GM21737 (cell line): ENCODE results near the gene BIRC2.
"Not testable (repeated sequence)": the region's sequence is repeated elsewhere in the genome, so short reads cannot be mapped to it uniquely, and the experiment has no call there.

Experiments
- ATAC-seq: cut with Tn5 transposase; IDR thresholded peaks from one replicate; pipeline ENCODE4 v1.9.1; 2021; ENCODE audit warnings: mild to moderate bottlenecking, moderate library complexity; ENCODE audit not compliant: unreplicated experiment

BIRC2 gene

DNA sequence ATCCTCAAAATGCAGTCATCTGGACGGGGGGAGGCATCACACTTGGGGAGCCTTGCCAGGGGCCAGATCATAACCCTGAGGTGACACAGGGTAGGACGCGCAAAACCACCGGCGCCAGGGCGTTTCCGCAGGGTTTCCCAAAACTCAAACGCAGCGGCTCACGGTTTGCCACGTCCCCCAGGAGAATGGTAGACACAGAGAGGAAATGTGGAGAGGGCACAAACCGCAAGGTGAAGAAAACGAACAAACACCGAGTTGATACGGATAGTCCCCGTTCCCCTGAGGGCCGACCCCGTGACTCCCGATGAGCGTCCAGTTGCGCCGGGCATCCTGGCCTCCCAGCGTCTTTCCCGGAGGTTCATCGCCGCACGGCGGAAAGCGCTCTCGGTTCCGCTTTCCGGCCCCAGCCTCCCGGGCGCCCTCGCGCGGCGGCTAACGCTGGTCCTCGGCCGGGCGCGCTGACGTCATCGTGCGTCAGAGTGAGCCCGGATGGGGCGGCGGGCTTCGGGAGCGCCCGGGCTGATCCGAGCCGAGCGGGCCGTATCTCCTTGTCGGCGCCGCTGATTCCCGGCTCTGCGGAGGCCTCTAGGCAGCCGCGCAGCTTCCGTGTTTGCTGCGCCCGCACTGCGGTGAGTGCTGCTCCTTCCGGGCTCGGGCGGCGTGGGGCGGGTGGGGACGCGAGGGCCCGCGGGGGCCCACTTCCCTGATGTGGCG is at the start of gene BIRC2:
BIRC2 (plus strand) TSS at position 467 of the 714 bp plus-strand sequence. CDS start 2,641 bp downstream, outside the sequence.
- ATAC-seq, result peak; percentile 85

DNA sequence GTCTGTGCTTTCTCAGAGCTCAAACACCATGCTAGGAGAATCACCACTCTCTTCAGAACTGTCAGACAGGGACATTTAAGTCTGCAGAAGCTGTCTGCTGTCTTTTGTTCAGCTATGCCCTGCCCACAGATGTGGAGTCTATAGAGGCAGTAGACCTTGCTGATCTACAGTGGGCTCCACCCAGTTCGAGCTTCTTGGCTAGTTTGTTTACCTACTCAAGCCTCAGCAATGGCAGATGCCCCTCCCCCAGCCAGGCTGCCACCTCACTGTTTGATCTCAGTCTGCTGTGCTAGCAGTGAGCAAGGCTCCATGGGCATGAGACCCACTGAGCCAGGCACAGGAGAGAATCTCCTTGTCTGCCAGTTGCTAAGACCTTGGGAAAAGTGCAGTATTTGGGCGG is 46.2 kb upstream of the BIRC2 start:
- not testable (repeated sequence) for ATAC-seq

DNA sequence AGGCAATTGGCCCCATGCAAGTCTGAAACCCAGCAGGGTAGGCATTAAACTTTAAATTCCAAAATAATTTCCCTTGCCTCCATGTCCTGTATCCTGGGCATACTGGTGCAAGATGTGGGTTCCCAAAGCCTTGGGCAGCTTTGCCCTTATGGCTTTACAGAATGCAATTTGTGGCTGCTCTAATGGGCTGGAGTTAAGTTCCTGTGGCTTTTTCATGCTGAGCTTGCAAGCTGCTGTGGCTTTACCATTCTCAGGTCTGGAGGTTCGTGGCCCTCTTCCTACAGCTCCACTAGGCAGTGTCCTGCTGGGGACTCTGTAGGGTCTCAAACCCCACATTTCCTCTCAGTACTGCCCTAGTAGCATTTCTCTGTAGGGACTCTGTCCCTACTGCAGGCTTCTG is 44.8 kb upstream of the BIRC2 start:
- ATAC-seq, result no peak

DNA sequence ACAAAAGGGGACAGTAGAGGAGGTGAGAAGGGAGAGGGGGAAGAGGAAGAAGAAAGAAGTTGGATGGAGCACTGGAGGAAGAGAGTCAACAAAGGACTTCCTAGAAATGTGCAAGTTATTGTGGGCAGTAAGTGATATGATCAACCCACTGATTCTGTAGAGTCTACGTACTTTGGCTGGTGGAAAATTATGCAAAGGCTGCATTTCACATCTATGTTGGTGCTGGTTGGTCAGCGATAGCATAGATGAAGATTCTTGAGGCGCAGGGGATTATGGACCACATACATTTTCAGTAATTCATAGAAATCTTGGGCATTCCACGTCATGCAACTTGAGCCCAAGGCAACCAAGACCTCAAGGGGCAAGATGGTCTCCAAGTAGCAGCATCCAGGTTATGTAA is 42.3 kb upstream of the BIRC2 start:
- no peak for ATAC-seq

DNA sequence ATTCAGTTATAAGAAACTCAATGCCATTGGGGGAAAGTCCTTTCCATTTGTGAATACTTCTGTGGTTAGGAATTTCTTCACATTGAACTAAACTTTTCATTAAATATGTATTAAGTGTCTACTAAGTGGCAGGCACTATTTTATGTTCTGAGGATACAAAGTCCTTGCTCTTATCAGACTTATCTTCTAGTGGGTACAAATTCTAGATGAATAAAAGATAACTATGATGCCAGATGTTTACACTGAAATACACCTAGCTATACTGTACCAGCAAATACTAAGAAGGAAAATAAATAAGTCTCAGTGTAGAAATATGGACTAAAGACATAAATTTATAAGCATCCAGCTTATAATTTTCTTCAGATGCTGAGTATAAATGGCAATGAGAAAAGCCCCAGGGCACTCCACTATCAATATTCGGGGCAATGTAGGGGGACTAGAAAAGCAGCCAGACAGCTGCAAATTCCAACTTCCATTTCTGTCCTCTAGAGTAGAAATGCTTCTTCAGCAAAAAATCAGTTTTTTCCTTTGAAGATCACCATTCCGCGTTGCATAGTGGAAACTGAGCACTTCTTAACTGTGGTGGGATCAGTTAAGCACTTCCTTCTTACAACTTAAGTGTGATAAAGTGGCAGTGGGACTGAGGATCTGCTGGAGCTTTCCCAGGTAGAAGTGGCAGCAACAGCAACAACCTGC is 41.5 kb upstream of the BIRC2 start:
- ATAC-seq, result no peak

DNA sequence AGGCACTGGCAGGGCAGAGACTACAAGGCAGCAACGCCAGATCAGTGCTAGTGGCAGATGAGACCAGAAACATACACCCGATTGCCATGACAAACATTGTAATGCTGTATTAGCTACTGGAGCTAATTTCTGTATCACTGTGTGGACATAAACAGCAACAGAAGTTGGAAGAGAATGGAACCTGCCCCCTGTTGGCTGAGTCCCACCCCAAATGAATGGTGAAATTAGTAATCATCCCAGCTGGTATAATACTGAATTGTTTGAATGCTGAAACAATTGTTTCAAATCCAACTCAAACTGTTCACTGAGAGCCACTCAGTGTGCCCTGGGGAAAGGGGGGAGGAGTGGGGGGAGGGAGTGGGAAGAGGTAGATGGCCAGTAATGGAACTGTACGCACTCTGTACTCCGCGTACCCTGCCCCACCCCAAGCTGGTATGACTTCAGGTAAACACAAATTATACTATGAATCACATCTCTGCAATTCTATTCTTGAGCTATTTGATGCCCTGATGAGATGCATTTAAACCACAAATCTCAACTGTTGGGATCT is 40.9 kb upstream of the BIRC2 start:
- no peak for ATAC-seq

DNA sequence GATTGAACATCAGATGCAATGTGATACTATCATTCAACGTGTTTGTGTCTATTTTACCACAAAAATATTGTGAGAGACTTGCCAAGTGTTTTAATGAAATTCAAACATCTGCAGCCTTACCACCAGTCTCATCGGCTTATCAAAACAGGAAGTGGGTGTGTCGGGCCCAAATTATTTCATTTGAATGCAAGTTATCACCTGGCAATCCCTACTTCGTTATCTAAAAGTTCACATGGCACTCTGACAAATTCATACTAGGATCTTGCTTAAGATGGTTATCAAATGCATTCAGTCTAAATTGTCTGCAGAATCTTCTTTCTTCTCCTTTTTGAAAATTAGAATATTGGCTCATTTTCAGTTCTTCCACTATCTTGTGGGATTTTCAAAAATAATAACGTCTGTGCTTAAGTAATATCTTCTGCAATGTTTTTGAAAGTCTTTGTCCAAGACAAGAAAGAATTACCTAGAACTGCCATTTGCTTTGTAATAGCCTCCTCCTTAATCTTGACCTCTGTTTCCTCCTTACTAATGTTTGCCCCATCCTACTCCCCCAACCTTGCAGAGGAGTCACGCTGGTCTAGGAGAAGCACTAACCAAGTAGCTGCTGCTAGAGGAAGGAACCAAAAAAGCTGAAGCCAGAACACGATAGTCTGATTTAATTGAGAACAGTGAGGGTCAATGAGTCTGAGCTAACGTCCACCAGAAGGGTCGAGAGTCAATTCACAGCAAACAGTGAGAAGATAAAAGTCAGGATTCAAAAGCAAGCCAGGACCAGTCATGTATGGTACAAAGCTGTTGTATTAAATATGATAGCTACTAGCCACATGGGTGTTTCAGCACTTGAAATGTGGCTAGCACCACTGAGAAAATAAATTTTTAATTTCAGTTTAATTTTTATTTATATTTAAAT is 39.9 kb upstream of the BIRC2 start:
- ATAC-seq, result no peak

DNA sequence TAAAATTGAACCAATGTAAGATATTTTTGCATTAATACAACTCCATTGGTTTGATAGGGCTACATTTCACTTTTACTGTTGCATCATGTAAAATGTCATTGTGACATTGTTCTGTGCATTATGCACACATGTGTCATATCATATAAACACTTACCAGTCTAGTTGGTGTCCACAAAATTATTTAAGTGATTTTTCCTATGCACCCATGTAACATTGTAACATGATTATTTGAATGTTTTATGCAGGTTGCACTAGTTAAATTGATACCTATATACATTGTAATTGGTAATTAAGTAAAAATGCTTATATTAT is 39.3 kb upstream of the BIRC2 start:
- no peak for ATAC-seq

DNA sequence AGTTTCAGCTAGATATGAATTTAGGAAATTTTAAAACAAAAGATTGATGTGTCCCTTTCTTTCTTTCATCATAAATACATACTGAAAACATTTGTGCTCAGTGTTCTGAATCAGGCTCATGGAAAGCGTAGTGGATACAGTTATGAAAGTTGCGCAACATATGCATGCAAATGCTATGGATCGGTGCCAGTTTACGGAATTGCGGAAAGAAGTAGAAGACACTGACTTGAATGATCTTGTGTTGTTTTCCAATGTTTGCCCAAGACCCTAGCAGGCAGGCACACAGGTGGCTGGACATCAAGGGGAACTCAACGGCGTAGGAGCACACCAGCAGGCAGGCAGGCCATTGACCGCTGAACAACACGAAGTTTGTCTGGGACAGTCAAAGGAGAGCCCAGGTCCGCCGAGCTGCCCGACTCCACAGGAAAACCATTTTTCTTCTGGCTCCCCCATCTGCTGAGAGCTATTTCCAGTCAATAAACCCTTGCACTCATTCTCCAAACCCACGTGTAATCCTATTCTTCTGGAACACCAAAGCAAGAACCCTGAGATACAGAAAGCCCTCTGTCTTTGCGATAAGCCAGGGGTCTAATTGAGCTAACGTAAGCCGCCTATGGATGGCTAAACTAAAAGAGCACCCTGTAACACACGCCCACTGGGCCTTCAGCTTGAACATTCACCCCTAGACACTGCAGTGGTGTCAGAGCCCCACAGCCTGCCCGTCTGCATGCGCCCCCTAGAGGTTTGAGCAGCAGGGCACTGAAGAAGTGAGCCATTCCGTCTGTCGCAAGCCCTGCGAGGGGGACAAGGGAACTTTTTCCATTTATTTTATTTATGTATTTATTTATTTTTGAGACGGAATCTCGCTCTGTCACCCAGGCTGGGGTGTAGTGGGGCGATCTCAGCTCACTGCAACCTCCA is 37.1 kb upstream of the BIRC2 start:
- no peak for ATAC-seq

DNA sequence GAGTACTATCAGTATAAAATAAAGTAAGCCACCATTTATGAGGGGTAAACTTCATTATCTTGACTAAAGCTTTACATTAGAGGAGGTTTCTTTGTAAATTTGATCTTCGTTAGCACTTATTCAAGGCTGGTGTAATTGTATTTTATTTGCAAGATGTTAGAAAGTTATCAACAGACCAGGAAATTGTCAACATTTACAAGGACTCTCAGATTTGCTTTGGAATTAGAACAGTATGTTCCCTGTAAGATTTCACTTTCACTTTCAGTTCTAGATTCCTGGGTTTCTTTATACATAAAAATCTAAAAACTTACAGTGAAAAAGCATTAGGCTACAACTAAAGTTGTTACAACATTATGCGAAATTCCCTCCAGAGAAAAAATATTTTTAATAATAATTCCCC is 34.3 kb upstream of the BIRC2 start:
- ATAC-seq, result no peak

DNA sequence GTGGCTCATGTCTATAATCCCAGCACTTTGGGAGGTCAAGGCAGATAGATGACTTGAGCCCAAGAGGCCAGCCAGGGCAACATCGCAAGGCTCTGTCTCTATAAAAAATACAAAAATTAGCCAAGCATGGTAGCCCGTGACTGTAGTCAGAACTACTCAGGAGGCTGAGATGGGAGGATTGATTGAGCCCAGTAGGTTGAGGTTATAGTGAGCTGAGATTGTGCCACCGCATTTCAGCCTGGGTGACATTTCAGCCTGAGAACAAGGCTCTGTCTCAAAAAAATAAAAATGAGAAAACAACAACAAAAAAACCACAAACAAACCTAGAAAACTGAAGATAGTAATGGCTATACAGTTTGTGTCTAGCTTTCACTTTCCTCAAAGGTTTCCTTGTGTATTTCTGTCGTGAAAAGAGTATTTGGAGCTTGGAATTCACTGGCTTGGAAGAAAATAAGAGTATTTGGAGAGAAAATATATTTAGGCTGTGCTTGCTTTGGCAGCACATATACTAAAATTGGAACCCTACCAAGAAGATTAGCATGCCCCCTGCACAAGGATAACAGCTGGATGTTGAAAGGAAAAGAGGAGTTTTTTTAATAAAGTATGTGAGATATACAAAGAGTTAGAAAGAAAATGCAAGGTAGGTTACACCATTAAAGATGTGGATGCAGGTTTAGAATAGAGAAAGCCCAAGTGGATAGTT is 33.6 kb upstream of the BIRC2 start:
- ATAC-seq, result no peak

DNA sequence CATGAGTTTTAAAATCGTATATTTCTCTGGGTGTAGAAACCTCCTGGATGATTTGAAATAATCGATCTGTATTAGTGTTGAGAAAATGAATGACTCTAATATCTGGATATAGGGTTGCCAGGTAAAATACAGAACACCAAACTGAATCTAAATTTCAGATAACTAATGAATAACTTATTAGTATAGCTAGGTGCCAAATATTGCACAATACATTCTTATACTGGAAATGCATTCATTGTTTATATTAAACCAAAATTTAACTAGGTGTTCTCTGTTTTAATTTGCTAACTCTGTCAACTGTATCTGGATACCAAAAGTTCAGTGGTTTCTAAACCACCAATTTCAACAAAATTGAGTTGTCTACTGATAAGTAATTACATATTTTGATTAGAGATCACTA is 32.2 kb upstream of the BIRC2 start:
- ATAC-seq, result no peak

DNA sequence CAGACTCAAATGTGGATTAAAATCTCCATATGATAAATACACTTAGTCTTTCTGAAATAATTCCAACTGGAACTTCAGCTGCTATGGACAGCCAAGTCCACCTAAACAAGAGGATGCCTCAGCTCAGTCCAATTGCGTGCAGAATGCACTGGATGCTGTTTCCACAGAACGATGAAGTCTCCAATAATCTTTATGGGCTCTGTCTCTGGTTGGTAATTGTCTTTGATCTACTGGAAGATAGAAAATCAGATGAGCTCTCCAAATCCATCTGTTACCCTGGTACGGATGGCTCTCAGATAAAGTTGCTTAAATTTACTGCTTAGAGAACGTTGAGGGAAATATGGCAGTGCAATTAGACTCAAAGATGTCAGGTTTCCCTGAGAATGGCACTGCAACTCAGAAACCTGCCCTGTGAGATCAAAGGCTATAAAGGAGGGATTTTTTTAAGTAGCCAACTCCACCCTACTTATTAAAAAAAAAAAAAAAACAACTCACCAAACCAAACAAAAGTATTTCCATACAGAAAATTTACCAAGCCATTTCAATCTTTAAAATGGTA is 30.6 kb upstream of the BIRC2 start:
- no peak for ATAC-seq

DNA sequence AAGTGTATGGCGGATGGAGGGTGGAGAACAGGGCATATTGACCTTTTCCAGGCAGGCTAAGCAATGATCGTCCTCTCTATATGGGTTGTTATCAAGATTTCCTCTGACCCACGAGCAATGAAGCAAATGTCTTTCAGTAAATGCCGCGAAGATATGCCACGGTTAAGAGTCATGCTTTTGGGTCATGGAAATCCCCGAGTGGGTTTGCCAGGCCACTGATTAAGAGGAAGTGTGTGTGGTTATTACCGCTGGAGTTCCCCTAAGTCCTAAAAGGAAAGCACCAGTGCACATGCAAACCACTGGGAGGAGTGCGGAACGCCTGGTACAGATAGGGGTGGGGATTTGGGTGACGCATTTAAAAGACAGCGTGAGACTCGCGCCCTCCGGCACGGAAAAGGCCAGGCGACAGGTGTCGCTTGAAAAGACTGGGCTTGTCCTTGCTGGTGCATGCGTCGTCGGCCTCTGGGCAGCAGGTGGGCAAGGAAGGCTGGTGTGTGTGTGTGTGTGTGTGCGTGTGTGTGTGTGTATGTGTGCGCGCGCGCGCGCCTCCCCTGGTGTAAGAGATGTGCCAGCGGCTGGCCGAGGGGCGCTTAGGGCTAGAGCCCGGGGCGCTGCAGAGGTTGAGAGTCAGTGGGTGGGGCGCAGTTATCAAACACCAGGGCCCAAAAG is 29.8 kb upstream of the BIRC2 start, which contains the start of gene BIRC3:
BIRC3 (plus strand) TSS at position 386 of the 669 bp plus-strand sequence. CDS start 7,026 bp downstream, outside the sequence.
- peak; percentile 86 for ATAC-seq

DNA sequence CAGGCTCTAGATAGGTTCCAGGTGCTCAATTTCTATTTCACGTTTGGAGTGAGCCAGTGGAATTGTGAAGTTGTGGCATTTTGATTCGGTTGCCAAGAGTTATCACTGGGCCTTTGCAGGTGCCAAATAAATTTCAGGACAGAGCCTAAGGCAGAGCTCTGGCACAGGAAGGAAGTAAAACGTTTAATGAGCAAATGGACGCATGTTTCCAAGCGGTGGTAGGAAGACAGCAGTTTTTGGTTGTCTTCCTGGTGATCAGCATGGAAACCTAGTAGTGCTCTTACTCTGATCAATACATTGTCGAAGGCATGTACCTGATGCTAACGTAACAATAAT is 29.3 kb upstream of the BIRC2 start:
- no peak for ATAC-seq

DNA sequence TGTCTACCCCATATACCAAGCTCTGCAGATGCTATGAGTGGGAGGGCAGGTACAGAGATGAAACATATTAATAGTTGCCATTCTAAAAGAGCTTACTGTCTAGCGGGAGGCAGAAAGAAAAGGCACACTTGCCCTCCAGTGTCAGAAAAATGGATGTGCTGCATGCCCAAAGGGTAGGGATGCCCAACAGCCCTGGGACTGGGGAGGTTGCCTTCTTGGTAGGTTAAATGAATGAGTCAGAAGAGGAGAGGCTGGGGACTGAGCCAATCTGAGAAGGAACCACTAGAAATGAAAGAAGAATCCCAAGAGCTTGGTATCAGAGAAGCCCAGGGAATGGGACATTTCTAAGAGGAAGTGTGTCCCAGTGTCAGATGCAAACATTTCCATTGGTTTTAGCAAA is 28.5 kb upstream of the BIRC2 start:
- ATAC-seq, result no peak

DNA sequence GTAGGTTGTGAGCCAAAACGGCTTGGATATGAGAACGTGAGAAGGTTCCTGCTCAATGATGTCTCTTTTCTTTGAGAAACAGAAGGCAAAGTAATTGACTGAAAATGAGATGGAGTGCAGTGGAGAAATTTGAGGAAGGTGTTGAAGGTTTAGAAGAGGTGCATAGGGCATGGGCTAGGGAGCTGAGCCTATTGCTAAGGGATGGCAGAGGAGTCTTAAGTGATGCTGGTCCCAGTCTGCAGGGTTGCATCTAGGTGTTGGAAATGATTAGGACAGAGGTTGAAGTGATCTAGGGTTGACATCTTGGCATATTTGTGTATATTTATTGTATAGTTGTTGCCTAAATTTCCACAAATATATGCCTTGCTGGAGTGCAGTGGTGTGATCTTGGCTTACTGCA is 27.5 kb upstream of the BIRC2 start:
- no peak for ATAC-seq

DNA sequence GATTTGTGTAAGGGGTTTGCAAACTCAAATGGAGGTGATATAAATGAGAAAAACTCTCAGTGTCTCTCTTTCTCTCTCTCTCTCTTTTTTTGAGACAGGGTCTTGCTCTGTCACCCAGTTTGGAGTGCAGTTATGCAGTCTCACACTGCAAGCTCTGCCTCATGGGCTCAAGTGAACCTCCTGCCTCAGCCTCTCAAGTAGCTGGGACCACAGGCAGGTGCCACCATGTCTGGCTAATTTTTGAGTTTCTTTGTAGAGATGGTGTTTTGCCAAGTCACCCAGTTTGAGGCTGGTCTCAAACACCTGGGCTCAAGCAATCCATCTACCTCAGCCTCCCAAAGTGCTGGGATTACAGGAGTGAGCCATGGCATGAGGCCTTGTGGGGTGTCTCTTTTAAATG is 26.8 kb upstream of the BIRC2 start:
- ATAC-seq, result no peak

DNA sequence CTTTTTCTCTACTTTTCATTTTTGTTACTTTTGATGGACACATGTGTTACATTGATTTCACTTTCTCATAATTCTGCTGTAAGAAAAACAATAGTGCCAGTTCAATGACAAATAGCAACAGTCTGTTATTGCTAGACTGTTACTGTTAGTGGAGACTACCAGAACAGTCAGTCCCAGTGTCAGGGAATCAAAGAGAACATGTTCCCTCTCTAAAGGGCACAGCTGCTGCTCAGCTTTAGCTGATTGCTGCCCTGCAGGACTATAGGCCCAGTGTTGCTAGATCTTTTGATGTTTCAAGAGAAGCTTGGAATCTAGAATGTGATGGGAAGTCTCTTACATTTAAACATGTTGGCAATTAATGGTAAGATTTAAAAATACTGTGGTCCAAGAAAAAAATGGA is 26.3 kb upstream of the BIRC2 start:
- no peak for ATAC-seq
